GM12873 (cell line): ENCODE data around the gene RPS8.

Experiments
- CTCF ChIP-seq: IDR thresholded peaks from 2 replicates; pipeline ENCODE4 v1.5.1; 2012; ENCODE audit warnings: low read depth, mild to moderate bottlenecking, moderate library complexity, low read length, control low read depth; ENCODE audit not compliant: insufficient read depth; ENCODE audit errors: missing control alignments

Gene RPS8

GRCh38 chr1:44812822-44813543 is 37.6 kb downstream of the RPS8 start:
- no peak for TF ChIP-seq CTCF

GRCh38 chr1:44817307-44817706 is 42.0 kb downstream of the RPS8 start:
- TF ChIP-seq CTCF = no peak

GRCh38 chr1:44817771-44818495 is 42.6 kb downstream of the RPS8 start:
- TF ChIP-seq CTCF = no peak

- no peak for TF ChIP-seq CTCF
These were observed 43.9 kb downstream of the RPS8 start for GRCh38 chr1:44819196-44819607.

- TF ChIP-seq CTCF = peak; percentile 8
These were observed 44.4 kb downstream of the RPS8 start for GRCh38 chr1:44819608-44820327.

GRCh38 chr1:44820328-44821239 is 45.2 kb downstream of the RPS8 start:
- peak; percentile 1 for TF ChIP-seq CTCF
